Stimulated activated CD8-positive, alpha-beta memory T cell treated with anti-CD3 and anti-CD28 coated beads, Interleukin-7, amount 100 ng/mL, for 24 hours (primary cell): ENCODE results near the gene ARSB.
A peak's percentile ranks its signal among the peaks of the same experiment; 100 is the strongest.
"Not testable (repeated sequence)": the region's sequence is repeated elsewhere in the genome, so short reads cannot be mapped to it uniquely, and the experiment has no call there.

ENCODE experiments used
- DNase-seq: peaks from one replicate; pipeline ENCODE4 v3.0.0-alpha.2; 2020; ENCODE audit warnings: low read depth

Gene ARSB

GRCh38 chr5:78993165-78993564 lies 8.1 kb upstream of the ARSB start:
- no peak for DNase-seq

GRCh38 chr5:78992146-78992545 lies 7.0 kb upstream of the ARSB start:
- DNase-seq, result no peak

GRCh38 chr5:78989080-78989479 lies 4.0 kb upstream of the ARSB start:
- no peak for DNase-seq

GRCh38 chr5:78985725-78986223 lies 664 bp upstream of the ARSB start:
- DNase-seq, result no peak

GRCh38 chr5:78984439-78985115 lies 533 bp downstream of the ARSB start:
- peak; percentile 51 for DNase-seq

GRCh38 chr5:78983601-78984438 lies 1.3 kb downstream of the ARSB start:
- no peak for DNase-seq

GRCh38 chr5:78983194-78983593 lies 1.9 kb downstream of the ARSB start:
- not testable (repeated sequence) for DNase-seq

- no peak for DNase-seq
Measured at GRCh38 chr5:78979909-78980308, 5.2 kb downstream of the ARSB start.

- no peak for DNase-seq
Measured at GRCh38 chr5:78979117-78979742, 5.9 kb downstream of the ARSB start.

- no peak for DNase-seq
Measured at GRCh38 chr5:78975035-78975434, 10.1 kb downstream of the ARSB start.

- no peak for DNase-seq
Measured at GRCh38 chr5:78974601-78975000, 10.5 kb downstream of the ARSB start.

- DNase-seq, result no peak
Measured at GRCh38 chr5:78974011-78974410, 11.1 kb downstream of the ARSB start.

GRCh38 chr5:78972654-78973428 lies 12.3 kb downstream of the ARSB start:
- no peak for DNase-seq

- no peak for DNase-seq
Measured at GRCh38 chr5:78971998-78972397, 13.1 kb downstream of the ARSB start.

- no peak for DNase-seq
Measured at GRCh38 chr5:78968781-78969180, 16.3 kb downstream of the ARSB start.

- no peak for DNase-seq
Measured at GRCh38 chr5:78964889-78965288, 20.2 kb downstream of the ARSB start.

- DNase-seq, result no peak
Measured at GRCh38 chr5:78961743-78962142, 23.4 kb downstream of the ARSB start.

- no peak for DNase-seq
Measured at GRCh38 chr5:78959767-78960166, 25.3 kb downstream of the ARSB start.

GRCh38 chr5:78958672-78959445 lies 26.3 kb downstream of the ARSB start:
- no peak for DNase-seq

- no peak for DNase-seq
Measured at GRCh38 chr5:78956901-78957300, 28.2 kb downstream of the ARSB start.

GRCh38 chr5:78953092-78953800 lies 31.9 kb downstream of the ARSB start:
- no peak for DNase-seq
